T47D (cell line): ENCODE results near the gene ARMC8.

Experiments
- DNase-seq, 2 experiments: peaks; one replicate each; pipeline versions ENCODE4 v3.0.0 to v3.0.0-alpha.2; 2011 to 2012; ENCODE audit warnings: low read depth in 1 of 2, low spot score in 1 of 2
- JUND ChIP-seq: IDR thresholded peaks from 2 replicates; pipeline ENCODE4 v1.6.1; 2012; ENCODE audit warnings: low read depth
- in situ Hi-C: cut with HindIII; loops from 2 replicates; pipeline ENCODE4 v1.10.0; 2016; ENCODE audit warnings: low sequenced_read_pairs, low pct_unique_long_range_greater_than_20kb

The ARMC8 gene

GRCh38 chr3:138205527-138205926, 18.4 kb downstream of the ARMC8 start:
- in situ Hi-C loops: no loop called here
- TF ChIP-seq JUND: no peak
- DNase-seq: no peak

GRCh38 chr3:138206196-138206595, 19.1 kb downstream of the ARMC8 start:
- no peak for DNase-seq
- in situ Hi-C loops: no loop called here
- no peak for TF ChIP-seq JUND

GRCh38 chr3:138210528-138210927, 23.4 kb downstream of the ARMC8 start:
- in situ Hi-C loops: no loop called here
- no peak for DNase-seq
- TF ChIP-seq JUND: no peak

DNA sequence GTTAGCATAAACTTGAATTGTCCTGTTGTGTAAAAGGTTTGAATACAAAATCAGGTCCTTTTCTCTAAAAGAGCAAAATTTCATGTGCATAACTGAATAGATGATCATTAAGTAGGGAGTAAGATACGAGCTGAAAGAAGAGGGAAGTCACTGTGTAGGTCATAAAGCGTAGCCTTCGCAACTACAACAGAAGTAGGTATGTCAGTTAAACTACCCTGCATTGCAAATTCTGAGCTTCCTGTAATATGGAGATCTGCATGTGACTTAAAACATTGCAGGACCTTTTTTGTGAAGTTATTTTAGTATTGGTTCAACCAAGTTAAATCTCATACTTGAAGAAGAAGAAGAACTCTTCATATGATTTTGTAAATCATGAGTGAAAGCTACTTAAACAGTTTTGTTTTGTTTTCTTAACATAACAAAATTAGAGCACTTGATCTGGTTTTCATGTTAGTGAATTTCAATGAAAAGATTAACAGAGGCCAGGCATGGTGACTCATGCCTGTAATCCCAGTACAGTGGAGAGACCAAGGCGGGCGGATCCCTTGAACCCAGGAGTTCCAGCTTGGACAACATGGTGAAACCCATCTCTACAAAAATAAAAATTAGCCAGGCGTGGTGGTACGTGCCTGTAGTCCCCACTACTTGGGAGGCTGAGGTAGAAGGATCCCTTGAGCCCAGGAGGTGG, 26.4 kb downstream of the ARMC8 start:
- DNase-seq: no peak
- TF ChIP-seq JUND: no peak
- in situ Hi-C loops: no loop called here

DNA sequence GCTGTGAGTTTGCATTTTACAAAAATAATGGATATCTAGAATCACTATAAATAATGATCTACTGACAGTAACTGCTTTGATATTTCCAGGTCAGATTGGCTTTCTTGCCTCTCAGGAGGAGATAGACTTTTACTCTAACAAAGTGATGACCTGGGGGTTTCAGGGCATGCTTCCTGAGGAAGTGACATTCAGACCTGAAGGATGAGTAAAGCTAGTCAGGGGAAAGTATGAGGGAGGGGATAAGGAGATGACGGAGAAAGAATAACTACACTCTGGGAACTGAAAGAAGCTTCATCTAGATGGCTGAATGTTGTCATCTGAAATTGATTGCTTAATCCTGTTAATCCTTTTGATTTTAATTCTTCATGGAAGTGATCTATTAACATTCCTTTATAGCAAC, 32.2 kb downstream of the ARMC8 start:
- in situ Hi-C loops: no loop called here
- no peak for DNase-seq
- TF ChIP-seq JUND: no peak

DNA sequence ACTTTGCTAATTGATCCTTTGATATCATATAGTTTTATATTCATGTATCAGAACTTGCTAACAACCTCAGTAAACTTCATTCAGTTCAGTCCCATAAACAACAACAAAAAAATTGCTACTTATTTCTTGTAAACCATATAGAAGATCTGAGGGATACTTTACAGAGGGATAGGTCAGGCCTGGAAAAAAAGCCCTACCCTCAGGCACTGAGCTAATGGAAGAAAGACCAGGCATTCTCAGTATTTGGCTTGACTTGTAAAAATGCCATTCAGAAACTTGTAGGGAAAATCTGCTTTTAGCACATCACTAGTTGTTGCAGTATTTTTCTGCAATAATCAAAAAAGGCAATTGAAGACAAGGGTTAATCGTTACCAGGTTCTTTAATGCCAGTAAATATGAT, 33.1 kb downstream of the ARMC8 start:
- no peak for TF ChIP-seq JUND
- in situ Hi-C loops: no loop called here
- DNase-seq: no peak

- in situ Hi-C loops: no loop called here
- no peak for DNase-seq
Measured at GRCh38 chr3:138220788-138221187, 33.7 kb downstream of the ARMC8 start.

GRCh38 chr3:138222131-138222941, 35.2 kb downstream of the ARMC8 start:
- DNase-seq: no peak
- no peak for TF ChIP-seq JUND
- in situ Hi-C loops: no loop called here

More at GRCh38 chr3:138220788-138221187, 33.7 kb downstream of the ARMC8 start:
- TF ChIP-seq JUND: no peak

DNA sequence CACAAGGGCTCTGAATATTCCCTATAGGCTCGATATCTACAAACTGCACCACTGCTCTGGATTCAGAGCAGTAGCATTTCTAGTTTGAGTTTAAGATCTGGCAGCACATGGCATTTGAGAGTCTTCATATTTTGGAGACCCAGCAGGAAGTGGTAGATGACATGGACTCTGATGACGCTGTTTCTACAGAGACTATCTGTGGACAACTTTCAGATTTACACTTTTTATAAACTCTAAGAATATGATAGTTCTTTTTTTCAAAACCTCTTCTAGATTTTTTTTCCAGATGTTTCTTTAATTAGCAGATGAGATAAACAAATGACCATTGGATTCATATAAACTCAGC, 35.8 kb downstream of the ARMC8 start:
- no peak for DNase-seq
- in situ Hi-C loops: no loop called here
- no peak for TF ChIP-seq JUND

DNA sequence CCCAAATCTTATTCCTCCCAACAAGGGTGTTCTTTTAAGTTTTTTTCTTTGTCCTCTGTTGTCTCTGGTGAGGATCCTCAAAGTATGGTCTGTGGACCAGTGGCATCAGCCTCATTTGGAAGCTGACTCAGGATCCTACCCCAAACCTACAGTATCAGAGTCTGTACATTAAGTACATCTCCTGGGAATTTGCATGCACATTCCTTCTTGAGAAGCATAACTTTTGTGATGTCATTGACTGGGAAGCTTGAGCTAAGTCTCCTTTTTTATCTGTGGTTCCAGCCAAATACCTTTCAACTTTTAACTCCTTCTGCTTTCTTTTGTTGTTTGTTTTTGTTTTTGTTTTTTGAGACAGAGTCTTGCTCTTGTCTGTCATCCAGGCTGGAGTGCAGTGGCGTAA, 40.5 kb downstream of the ARMC8 start:
- DNase-seq: no peak
- in situ Hi-C loops: no loop called here
- no peak for TF ChIP-seq JUND

GRCh38 chr3:138230525-138230924, 43.4 kb downstream of the ARMC8 start:
- no peak for DNase-seq

DNA sequence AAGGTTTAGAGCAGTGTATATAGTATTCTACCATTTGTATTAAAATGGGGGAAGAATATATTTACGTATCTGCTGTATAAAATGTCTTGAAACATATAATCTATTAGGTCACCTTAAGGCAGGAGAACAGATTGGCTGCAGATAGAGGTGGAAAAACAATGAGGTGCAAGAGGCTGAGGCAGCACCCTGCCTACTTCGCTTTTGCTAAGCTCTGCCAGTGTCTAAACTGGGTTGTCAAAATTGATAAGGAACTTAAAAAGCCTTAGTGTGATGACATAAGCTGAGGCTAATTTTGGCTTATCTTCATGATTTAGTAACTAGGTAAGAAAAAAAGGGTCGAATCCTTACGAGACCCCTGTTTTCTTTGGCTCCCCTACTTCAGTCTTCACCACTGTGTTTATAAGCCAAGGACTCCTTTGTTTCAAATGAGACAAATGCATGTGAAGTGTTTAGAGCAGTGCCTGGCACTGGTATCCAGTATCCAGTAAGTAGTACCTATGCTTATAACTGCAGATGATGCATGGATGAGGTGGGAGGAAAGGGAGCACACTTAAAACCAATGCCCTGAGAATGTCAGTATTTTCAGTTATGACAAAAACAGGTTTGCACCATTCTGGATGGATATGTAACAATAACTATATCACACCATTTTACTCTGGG, 45.7 kb downstream of the ARMC8 start:
- no peak for TF ChIP-seq JUND
- in situ Hi-C loops: no loop called here
- no peak for DNase-seq

More at GRCh38 chr3:138230525-138230924, 43.4 kb downstream of the ARMC8 start:
- TF ChIP-seq JUND: no peak
- in situ Hi-C loops: no loop called here
